HG03045 (cell line): ENCODE results near the gene FRMD7.
"Not testable (repeated sequence)": the region's sequence is repeated elsewhere in the genome, so short reads cannot be mapped to it uniquely, and the experiment has no call there.

Experiments used
- ATAC-seq: cut with Tn5 transposase; IDR thresholded peaks from one replicate; pipeline ENCODE4 v1.9.1; 2021; ENCODE audit warnings: mild to moderate bottlenecking, moderate library complexity; ENCODE audit not compliant: unreplicated experiment

FRMD7 gene, protein sequence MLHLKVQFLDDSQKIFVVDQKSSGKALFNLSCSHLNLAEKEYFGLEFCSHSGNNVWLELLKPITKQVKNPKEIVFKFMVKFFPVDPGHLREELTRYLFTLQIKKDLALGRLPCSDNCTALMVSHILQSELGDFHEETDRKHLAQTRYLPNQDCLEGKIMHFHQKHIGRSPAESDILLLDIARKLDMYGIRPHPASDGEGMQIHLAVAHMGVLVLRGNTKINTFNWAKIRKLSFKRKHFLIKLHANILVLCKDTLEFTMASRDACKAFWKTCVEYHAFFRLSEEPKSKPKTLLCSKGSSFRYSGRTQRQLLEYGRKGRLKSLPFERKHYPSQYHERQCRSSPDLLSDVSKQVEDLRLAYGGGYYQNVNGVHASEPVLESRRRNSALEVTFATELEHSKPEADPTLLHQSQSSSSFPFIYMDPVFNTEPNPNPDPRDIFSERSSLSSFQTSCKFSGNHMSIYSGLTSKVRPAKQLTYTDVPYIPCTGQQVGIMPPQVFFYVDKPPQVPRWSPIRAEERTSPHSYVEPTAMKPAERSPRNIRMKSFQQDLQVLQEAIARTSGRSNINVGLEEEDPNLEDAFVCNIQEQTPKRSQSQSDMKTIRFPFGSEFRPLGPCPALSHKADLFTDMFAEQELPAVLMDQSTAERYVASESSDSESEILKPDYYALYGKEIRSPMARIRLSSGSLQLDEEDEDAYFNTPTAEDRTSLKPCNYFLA

GRCh38 chrX:132127743-132128142 is at the start of gene FRMD7:
Gene FRMD7 (minus strand): TSS chrX:132128020. CDS start chrX:132127844, 176 bp downstream.
- no peak for ATAC-seq

GRCh38 chrX:132173647-132174046 is 45.8 kb upstream of the FRMD7 start:
- ATAC-seq: no peak

DNA sequence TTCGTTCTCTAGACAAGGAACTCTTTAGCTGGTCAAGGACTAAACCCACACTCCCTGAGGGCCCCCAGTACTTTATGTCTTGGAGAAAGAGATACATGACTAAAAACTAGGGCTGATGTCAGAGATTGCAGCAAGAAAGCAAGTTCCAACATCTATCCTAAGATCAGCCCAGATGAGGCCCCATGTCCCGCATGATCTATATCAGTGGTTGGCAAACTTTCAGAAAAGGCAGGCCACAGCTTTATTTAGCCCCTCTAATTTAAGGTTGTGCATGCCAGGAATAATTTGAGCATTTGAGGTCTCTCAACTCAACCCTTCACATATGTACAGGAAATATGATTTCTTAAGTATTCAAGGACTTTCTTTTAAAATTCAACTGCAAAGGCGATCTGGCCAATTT is 44.1 kb upstream of the FRMD7 start:
- no peak for ATAC-seq

DNA sequence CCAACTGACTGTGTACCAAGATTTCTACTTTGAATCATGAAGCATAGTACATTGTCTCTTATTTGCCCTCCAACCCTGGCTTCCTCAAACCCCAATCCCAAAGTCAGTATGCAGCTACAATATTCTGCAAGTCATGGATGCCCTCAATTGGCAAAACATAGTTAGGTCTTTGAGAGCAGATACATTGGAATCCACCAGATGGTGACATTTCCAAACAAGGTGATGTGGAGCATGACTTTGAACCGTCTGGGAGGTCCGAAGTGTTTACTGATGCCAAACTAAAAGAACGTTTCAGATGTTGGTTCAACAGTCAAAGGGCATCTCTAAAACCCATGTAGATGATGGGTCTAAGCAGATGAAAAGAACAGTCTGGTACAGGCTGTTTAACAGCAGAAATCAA is 43.7 kb upstream of the FRMD7 start:
- no peak for ATAC-seq

DNA sequence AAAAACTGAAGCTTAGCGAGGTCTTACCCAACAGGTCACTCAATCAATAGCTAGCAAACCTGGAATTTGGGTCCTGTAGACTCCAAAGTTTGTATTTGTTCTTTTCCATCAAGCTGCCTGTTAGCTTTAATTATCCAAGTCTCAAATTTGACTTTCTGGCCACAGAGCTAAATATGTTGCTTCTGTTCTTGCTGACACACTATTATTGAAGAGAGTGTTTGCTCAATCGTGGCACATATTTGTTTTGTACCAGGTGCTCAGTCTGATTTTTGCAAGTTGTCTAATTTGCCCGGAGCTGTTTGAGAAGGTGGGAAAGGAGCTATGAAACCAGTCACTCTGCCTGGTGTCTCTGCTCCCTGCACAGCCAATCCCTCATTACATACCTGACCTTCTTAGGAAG is 41.7 kb upstream of the FRMD7 start:
- ATAC-seq: no peak

GRCh38 chrX:132165651-132166050 is 37.8 kb upstream of the FRMD7 start:
- ATAC-seq: no peak

DNA sequence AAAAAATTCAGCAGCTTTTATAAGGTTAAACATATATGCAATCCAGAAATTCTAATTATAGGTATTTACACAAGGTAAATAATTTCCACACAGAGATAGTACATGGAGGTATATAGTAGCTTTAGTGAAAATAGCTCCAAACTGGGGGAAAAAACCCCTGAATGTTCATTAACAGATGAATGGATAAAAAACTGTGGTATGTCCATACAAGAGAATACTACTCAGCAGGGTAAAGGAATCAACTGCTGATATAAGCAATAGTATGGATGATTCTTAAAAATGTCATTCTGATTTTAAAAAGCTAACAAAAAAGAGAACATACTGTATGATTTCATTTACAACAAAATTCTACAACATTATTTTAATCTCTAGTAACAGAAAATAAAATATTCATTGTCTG is 37.2 kb upstream of the FRMD7 start:
- ATAC-seq: no peak

- not testable (repeated sequence) for ATAC-seq
Observed at GRCh38 chrX:132163094-132163493, 35.3 kb upstream of the FRMD7 start.

GRCh38 chrX:132153166-132153565 is 25.3 kb upstream of the FRMD7 start:
- no peak for ATAC-seq

- no peak for ATAC-seq
Observed at GRCh38 chrX:132146456-132146855, 18.6 kb upstream of the FRMD7 start.

DNA sequence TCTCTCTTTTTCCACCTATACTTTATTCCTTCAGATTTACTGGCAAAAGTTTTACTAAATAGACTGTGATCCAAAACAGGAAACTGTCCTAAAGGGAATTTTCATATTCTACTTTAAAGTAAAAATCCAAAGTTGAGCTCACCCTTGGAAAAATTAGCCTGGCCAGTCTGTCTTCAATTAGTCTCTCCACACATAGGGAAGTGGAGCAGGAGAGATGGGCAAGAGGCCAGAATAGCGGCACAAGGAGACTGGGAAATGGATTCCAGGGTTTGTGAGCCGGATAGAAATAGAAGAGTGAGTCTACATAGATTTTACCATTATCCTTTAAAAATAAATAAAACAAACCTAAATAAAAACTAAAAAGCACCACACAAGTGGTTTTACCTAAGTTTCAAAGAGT is 16.2 kb upstream of the FRMD7 start:
- no peak for ATAC-seq

DNA sequence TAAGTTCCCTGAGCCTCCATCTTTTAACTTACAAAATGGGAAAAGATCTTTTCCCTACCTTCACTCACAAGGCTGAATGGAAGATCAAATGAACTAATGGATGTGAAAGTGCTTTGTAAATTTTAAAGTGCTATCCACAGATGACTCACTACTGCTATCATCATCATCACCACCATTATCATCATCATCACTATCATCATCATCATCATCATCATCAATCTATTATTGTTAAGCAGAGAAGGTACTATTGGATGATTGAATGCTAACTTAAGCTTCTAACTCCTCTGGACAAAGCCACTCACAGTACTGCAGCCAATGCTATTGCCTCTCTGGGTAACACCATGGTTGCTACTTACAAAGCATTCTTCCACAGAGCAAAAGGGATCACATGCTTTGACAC is 1.9 kb downstream of the FRMD7 start:
- ATAC-seq: no peak

DNA sequence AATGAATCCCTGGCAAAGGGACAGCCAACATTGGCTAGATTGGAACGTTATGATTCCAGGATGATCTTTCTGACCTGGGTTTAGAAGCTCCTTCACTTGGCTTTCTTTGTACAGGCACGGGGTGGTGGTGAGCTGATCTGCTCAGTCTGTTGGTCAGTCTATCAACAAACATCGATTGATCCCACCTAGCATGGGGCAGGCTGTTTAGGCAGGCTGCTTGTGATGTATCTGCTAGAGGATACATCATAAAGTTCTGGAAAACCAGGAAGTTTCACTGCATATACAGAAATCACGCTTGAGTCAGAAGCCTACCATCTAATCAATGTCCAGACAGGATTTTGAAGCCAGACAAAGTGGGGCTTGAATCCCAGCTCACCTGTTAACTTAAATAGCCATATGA is 6.9 kb downstream of the FRMD7 start:
- no peak for ATAC-seq

- no peak for ATAC-seq
Observed at GRCh38 chrX:132119821-132120515, 7.9 kb downstream of the FRMD7 start.

GRCh38 chrX:132119283-132119682 is 8.5 kb downstream of the FRMD7 start:
- ATAC-seq: no peak

GRCh38 chrX:132118358-132118757 is 9.5 kb downstream of the FRMD7 start:
- no peak for ATAC-seq

GRCh38 chrX:132115792-132116191 is 12.0 kb downstream of the FRMD7 start:
- ATAC-seq: no peak

DNA sequence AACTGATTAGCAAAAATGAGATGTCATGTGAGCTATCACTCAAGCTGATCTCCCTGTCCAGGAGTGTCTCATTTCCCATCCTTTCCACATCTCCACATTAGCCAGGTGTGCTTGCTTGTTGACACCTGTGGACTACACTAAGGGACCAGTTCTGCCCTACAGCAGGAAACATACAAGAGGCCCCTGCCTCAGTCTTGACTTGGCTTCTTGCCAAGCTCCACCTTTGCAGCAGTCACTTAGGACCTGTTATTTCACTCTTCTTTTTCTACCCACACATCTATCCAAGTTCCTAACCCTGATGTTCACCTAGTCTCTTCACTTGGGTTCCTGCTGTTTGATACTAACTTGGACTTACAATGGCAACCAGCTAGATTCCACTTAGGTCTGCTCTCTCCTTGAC is 13.2 kb downstream of the FRMD7 start:
- ATAC-seq: no peak

DNA sequence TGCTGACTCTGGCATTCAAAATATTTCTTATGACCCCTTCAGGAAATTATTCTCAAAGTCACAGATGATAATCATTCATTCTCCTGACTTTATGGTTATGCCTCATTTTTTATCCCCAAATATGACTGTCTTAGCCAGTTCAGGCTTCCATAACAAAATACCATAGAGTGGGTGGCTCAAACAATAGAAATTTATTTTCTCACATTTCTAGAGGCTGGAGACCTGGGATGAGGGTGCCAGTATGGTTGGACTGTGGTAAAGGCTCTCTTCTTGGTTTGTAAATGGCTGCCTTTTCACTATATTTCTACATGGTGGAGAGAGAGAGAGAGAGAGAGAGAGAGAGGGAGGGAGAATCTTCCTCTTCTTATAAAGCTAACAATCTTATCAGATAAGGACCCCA is 20.5 kb downstream of the FRMD7 start:
- ATAC-seq: no peak

GRCh38 chrX:132101799-132102198 is 26.0 kb downstream of the FRMD7 start:
- no peak for ATAC-seq

- ATAC-seq: no peak
Observed at GRCh38 chrX:132101206-132101605, 26.6 kb downstream of the FRMD7 start.

DNA sequence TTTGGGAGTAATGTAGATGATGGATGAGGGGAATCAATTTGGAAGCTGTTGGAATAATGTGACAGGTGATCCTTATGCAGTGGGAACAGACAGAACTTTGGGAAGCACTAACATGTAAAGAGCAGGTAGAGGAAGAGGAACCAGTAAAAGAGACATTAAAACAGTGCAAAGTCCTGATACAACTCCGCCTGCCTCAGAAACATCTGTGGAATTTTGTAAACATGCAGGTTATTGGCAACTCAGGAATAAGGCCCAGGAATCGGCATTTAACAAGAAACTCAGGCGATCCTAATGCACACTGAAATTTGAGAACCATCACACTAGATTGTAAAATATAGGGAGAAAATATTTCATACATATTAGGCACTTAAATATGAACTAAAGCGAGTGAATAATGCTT is 29.1 kb downstream of the FRMD7 start:
- not testable (repeated sequence) for ATAC-seq
